ENCODE results near the gene FZR1. TPM values are rescaled to one million over a fixed set of nuclear protein-coding genes. Genes with fewer than 3 reads are reported as not detected.

The FZR1 gene
- total RNA-seq, 2 donors from 2014 or later, result 29.6 to 33.8 TPM

GRCh38 chr19:3482507-3483225 is 23.4 kb upstream of the FZR1 start:
- no peak overlapping the region for H3K27ac ChIP-seq
- no peak overlapping the region for H3K4me3 ChIP-seq
- no peak for TF ChIP-seq CTCF (IDR thresholded peaks at IDR 0.05)
- no peaks in the 10 kb centered on the region for H3K9me3 ChIP-seq
- no peak for DNase-seq (ENCODE audit: low spot score)
- H3K27me3 ChIP-seq (replicated peaks; ENCODE audit: insufficient read depth), result no peaks in the 10 kb centered on the region
- no peaks in the 10 kb centered on the region for H3K4me1 ChIP-seq (ENCODE audit: control insufficient read depth in 1 of 2, low read depth in 2 of 2)
- no peak for ATAC-seq (ENCODE audit: insufficient number of reproducible peaks, low FRiP score, low read depth)
- no peaks in the 10 kb centered on the region for H3K36me3 ChIP-seq

GRCh38 chr19:3483226-3483628 is 22.9 kb upstream of the FZR1 start, which contains the start of gene SMIM44:
SMIM44 (minus strand) TSS chr19:3483441; CDS start chr19:3483403, 38 bp downstream.
- H3K27ac ChIP-seq, result no peak within 1 kb of the TSS
- no peaks in the 10 kb centered on the region for H3K27me3 ChIP-seq (replicated peaks; ENCODE audit: insufficient read depth)
- H3K36me3 ChIP-seq, result no peaks in the 10 kb centered on the region
- H3K9me3 ChIP-seq, result no peaks in the 10 kb centered on the region
- no peak for ATAC-seq (ENCODE audit: insufficient number of reproducible peaks, low FRiP score, low read depth)
- H3K4me3 ChIP-seq, result no peak within 1 kb of the TSS
- no peaks in the 10 kb centered on the region for H3K4me1 ChIP-seq (ENCODE audit: control insufficient read depth in 1 of 2, low read depth in 2 of 2)
- no peak for TF ChIP-seq CTCF (IDR thresholded peaks at IDR 0.05)
- no peak for DNase-seq (ENCODE audit: low spot score)

DNA sequence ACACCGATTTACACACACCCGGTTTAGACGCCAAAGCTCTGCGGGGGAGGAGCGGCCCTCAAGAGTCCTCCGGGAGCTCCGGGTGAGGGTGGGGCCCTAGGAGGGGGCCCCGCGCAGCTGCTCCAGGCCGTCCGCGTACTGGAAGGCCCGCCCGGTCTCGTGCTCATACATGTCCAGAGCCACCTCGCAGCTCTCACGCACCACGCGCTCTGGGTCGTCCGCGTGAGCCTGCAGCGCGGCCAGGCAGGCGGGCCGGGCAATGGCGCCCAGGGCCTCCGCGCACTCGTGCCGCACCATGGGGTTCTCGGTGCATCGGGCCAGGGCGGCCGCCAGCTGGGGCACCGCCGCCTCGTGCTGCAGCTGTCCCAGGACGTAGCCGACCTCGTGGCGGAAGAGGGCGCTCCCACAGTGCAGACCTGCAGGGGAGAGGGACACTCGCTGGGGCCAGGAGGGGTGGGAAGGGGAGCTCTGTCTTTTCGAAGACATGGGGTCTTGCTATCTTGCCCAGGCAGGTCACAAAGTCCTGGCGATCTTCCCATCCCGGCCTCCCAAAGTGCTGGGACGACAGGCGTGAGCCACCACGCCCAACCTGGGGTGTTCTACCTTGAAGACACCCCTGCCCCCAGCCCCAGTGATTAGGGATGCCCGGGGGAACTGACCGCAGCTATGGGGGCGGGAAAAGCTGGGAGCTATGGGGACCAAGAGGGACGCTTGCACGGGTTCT is 14.6 kb upstream of the FZR1 start:
- ATAC-seq (ENCODE audit: insufficient number of reproducible peaks, low FRiP score, low read depth), result no peak
- TF ChIP-seq CTCF (IDR thresholded peaks at IDR 0.05), result no peak
- H3K36me3 ChIP-seq, result peaks cover 23% of the 10 kb centered on the region

GRCh38 chr19:3492131-3492839 is 13.8 kb upstream of the FZR1 start:
- no peak for ATAC-seq (ENCODE audit: insufficient number of reproducible peaks, low FRiP score, low read depth)
- Histone ChIP-seq H3K9me3 (no peaks in the 10 kb centered on the region), H3K4me3 (no peak overlapping the region), H3K4me1 (ENCODE audit: control insufficient read depth in 1 of 2, low read depth in 2 of 2) (no peaks in the 10 kb centered on the region), H3K36me3 (peaks cover 23% of the 10 kb centered on the region), H3K27ac (no peak overlapping the region), H3K27me3 (replicated peaks; ENCODE audit: insufficient read depth) (no peaks in the 10 kb centered on the region)
- DNase-seq (ENCODE audit: low spot score), result no peak
- TF ChIP-seq CTCF (IDR thresholded peaks at IDR 0.05), result no peak

More for the DNA sequence above, 14.6 kb upstream of the FZR1 start:
- Histone ChIP-seq H3K9me3 (no peaks in the 10 kb centered on the region), H3K27me3 (replicated peaks; ENCODE audit: insufficient read depth) (no peaks in the 10 kb centered on the region), H3K27ac (no peak overlapping the region), H3K4me3 (no peak overlapping the region), H3K4me1 (ENCODE audit: control insufficient read depth in 1 of 2, low read depth in 2 of 2) (no peaks in the 10 kb centered on the region)
- no peak for DNase-seq (ENCODE audit: low spot score)

DNA sequence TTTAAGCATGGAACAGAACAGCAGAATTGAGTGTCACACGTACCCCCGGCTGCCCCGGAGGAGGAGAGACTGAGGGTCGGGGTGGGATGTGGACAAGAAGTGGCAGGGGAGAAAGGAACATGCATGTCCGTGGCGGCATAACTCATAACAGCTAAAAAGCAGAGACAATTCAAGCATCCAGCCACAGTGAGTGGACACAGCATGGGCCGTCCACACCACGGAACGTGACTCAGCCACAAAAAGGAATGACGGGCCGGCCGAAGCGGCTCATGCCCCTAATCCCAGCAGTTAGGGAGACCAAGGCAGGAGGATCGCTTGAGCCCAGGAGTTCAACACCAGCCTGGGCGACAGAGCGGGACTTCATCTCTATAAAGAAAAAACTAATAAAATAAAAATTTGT is 13.2 kb upstream of the FZR1 start:
- H3K27me3 ChIP-seq (replicated peaks; ENCODE audit: insufficient read depth), result no peaks in the 10 kb centered on the region
- H3K4me1 ChIP-seq (ENCODE audit: control insufficient read depth in 1 of 2, low read depth in 2 of 2), result no peaks in the 10 kb centered on the region
- TF ChIP-seq CTCF (IDR thresholded peaks at IDR 0.05), result no peak
- no peak overlapping the region for H3K27ac ChIP-seq
- no peaks in the 10 kb centered on the region for H3K9me3 ChIP-seq
- DNase-seq (ENCODE audit: low spot score) (no peak), ATAC-seq (ENCODE audit: insufficient number of reproducible peaks, low FRiP score, low read depth) (no peak)
- H3K4me3 ChIP-seq, result no peak overlapping the region
- H3K36me3 ChIP-seq, result peaks cover 23% of the 10 kb centered on the region
